SK-N-SH treated with all-trans-retinoic acid at 6 μM for 48 hours (cell line): ENCODE data around the gene UNC50.

ENCODE experiments used
- ATAC-seq: fragments of 200-7000 bp; cut with Tn5 transposase; 3 replicates; pipeline ENCODE4 v1.9.1; 2020; ENCODE audit warnings: mild to moderate bottlenecking, moderate library complexity
- ARNTL ChIP-seq: fragments of 450-650 bp; formaldehyde crosslinking; IDR thresholded peaks from 2 replicates; pipeline ENCODE4 v1.5.0; 2020; ENCODE audit warnings: low read depth, mild to moderate bottlenecking, moderate library complexity, borderline replicate concordance
- BACH2 ChIP-seq: fragments of 250-450 bp; sonication (Bioruptor Pico); IDR thresholded peaks from 2 replicates; pipeline ENCODE4 v1.9.0; 2021; ENCODE audit warnings: mild to moderate bottlenecking, borderline replicate concordance
- CREB5 ChIP-seq: fragments of 250-450 bp; sonication (Bioruptor Pico); IDR thresholded peaks from 2 replicates; pipeline ENCODE4 v1.5.1; 2020; ENCODE audit warnings: low read depth, mild to moderate bottlenecking, moderate library complexity
- CSRNP3 ChIP-seq: fragments of 250-450 bp; sonication (Bioruptor Pico); IDR thresholded peaks from 2 replicates; pipeline ENCODE4 v1.5.1; 2021; ENCODE audit warnings: mild to moderate bottlenecking, moderate library complexity
- ESRRG ChIP-seq: fragments of 250-450 bp; sonication (Bioruptor Pico); IDR thresholded peaks from 2 replicates; pipeline ENCODE4 v1.6.1; 2021; ENCODE audit warnings: mild to moderate bottlenecking
- ISL1 ChIP-seq: fragments of 250-450 bp; sonication (Bioruptor Pico); IDR thresholded peaks from 2 replicates; pipeline ENCODE4 v2.1.2; 2022; ENCODE audit warnings: mild to moderate bottlenecking, moderate library complexity
- OSR1 ChIP-seq: fragments of 250-450 bp; sonication (Bioruptor Pico); IDR thresholded peaks from 2 replicates; pipeline ENCODE4 v1.8.0; 2022; ENCODE audit warnings: moderate library complexity, mild to moderate bottlenecking, inconsistent platforms
- PATZ1 ChIP-seq: fragments of 250-450 bp; sonication (Bioruptor Pico); IDR thresholded peaks from 2 replicates; pipeline ENCODE4 v1.8.0; 2020; ENCODE audit warnings: mild to moderate bottlenecking, moderate library complexity, borderline replicate concordance
- POU6F1 ChIP-seq: fragments of 250-450 bp; sonication (Bioruptor Pico); IDR thresholded peaks from 2 replicates; pipeline ENCODE4 v1.8.0; 2021; ENCODE audit warnings: low read depth, mild to moderate bottlenecking, moderate library complexity, borderline replicate concordance
- PPARA ChIP-seq: fragments of 250-450 bp; sonication (Bioruptor Pico); IDR thresholded peaks from 2 replicates; pipeline ENCODE4 v1.5.0; 2020; ENCODE audit warnings: mild to moderate bottlenecking, borderline replicate concordance
- RARB ChIP-seq: fragments of 250-450 bp; sonication (Bioruptor Pico); IDR thresholded peaks from 2 replicates; pipeline ENCODE4 v1.8.0; 2021; ENCODE audit warnings: mild to moderate bottlenecking, moderate library complexity
- SNAI2 ChIP-seq: fragments of 250-450 bp; sonication (Bioruptor Pico); IDR thresholded peaks from 2 replicates; pipeline ENCODE4 v1.5.0; 2020; ENCODE audit warnings: mild to moderate bottlenecking, moderate library complexity
- TCF4 ChIP-seq: fragments of 250-450 bp; sonication (Bioruptor Pico); IDR thresholded peaks from 2 replicates; pipeline ENCODE4 v1.8.0; 2021; ENCODE audit warnings: mild to moderate bottlenecking, moderate library complexity, borderline replicate concordance
- ZC3H10 ChIP-seq: fragments of 250-450 bp; sonication (Bioruptor Pico); IDR thresholded peaks from 2 replicates; pipeline ENCODE4 v1.5.1; 2021; ENCODE audit warnings: mild to moderate bottlenecking, moderate library complexity
- ZFP3 ChIP-seq: fragments of 250-450 bp; sonication (Bioruptor Pico); IDR thresholded peaks from 2 replicates; pipeline ENCODE4 v1.5.0; 2020; ENCODE audit warnings: mild to moderate bottlenecking, moderate library complexity
- ZFP30 ChIP-seq: fragments of 450-650 bp; formaldehyde crosslinking; IDR thresholded peaks from 2 replicates; pipeline ENCODE4 v1.5.0; 2022; ENCODE audit warnings: mild to moderate bottlenecking, moderate library complexity
- ZNF565 ChIP-seq: fragments of 450-650 bp; formaldehyde crosslinking; conservative IDR thresholded peaks from 2 replicates; pipeline ENCODE4 v1.5.0; 2020; ENCODE audit warnings: low read depth, mild to moderate bottlenecking, moderate library complexity
- ZNF70 ChIP-seq: fragments of 450-650 bp; formaldehyde crosslinking; IDR thresholded peaks from 2 replicates; pipeline ENCODE4 v1.5.0; 2020; ENCODE audit warnings: mild to moderate bottlenecking, moderate library complexity
- ZNF8 ChIP-seq: fragments of 450-650 bp; formaldehyde crosslinking; IDR thresholded peaks from 2 replicates; pipeline ENCODE4 v1.5.0; 2020; ENCODE audit warnings: mild to moderate bottlenecking, moderate library complexity

Gene UNC50

GRCh38 chr2:98608116-98608961 is at the start of gene UNC50, which contains the start of gene COA5:
Gene UNC50 (plus strand): TSS chr2:98608589. CDS start chr2:98609760, 1,171 bp downstream.
Gene COA5 (minus strand): TSS chr2:98608512. CDS start chr2:98608405, 107 bp downstream.
- peak; percentile 91 for ATAC-seq
- TF ChIP-seq ZFP3 (CRISPR knock-in tag) (0 out of 2 replicates have a peak, but pooled peaks have one; percentile 66), ARNTL (CRISPR knock-in tag) (no peak), PATZ1 (CRISPR knock-in tag) (no peak)

GRCh38 chr2:98558852-98559530 is 49.4 kb upstream of the UNC50 start:
- ATAC-seq, result no peak
- TF ChIP-seq CREB5, result no peak

GRCh38 chr2:98559581-98559980 is 48.8 kb upstream of the UNC50 start:
- TF ChIP-seq CSRNP3 (CRISPR knock-in tag) (no peak), ZNF70 (CRISPR knock-in tag) (no peak), PATZ1 (CRISPR knock-in tag) (no peak), ZC3H10 (CRISPR knock-in tag) (no peak), ARNTL (CRISPR knock-in tag) (no peak)
- ATAC-seq, result no peak

- ATAC-seq, result peak; percentile 97
- no peak for TF ChIP-seq TCF4 (CRISPR knock-in tag)
- TF ChIP-seq BACH2 (CRISPR knock-in tag), result no peak
- TF ChIP-seq ZFP30, result no peak
- no peak for TF ChIP-seq ZNF565
- TF ChIP-seq RARB (CRISPR knock-in tag), result no peak
- no peak for TF ChIP-seq OSR1 (CRISPR knock-in tag)
- TF ChIP-seq SNAI2 (CRISPR knock-in tag), result no peak
- no peak for TF ChIP-seq ARNTL (CRISPR knock-in tag)
- TF ChIP-seq PPARA (CRISPR knock-in tag), result no peak
- TF ChIP-seq ISL1, result no peak
- no peak for TF ChIP-seq ZNF8 (CRISPR knock-in tag)
- no peak for TF ChIP-seq ZC3H10 (CRISPR knock-in tag)
- TF ChIP-seq ESRRG (CRISPR knock-in tag), result no peak
- TF ChIP-seq POU6F1 (CRISPR knock-in tag), result no peak
- TF ChIP-seq CSRNP3 (CRISPR knock-in tag), result no peak
- TF ChIP-seq, all 23 proteins: peak for 0
These were observed 48.1 kb upstream of the UNC50 start for GRCh38 chr2:98560256-98560771.
